A549 (cell line): ENCODE data around the gene SNX10. TPM values are rescaled to one million over a fixed set of nuclear protein-coding genes. Genes with fewer than 3 reads are reported as not detected.

Experiments
- ATAC-seq, 2 experiments: fragments of 200-7000 bp in 1 of 2; fragments of >200 bp in 1 of 2; cut with Nextera tagmentation in 1 of 2; cut with Tn5 transposase in 1 of 2; 3 replicates each; pipeline versions ENCODE4 v1.8.0 to v1.9.1; 2018 to 2020; ENCODE audit warnings: mild to moderate bottlenecking in 1 of 2, moderate library complexity in 1 of 2
- CTCF ChIA-PET: fragments of 300-600 bp; sonication (Branson Sonifier 250); formaldehyde crosslinking; extraction: SDS; loops from one replicate; lab custom pipeline; 2021; ENCODE audit warnings: antibody characterized with exemption, inconsistent platforms; lab: Yijun Ruan, JAX
- POLR2A ChIA-PET: fragments of 350-600 bp; formaldehyde crosslinking; extraction: SDS; loops from one replicate; lab custom pipeline; 2021; ENCODE audit warnings: antibody characterized with exemption, inconsistent platforms; lab: Yijun Ruan, JAX
- DNase-seq, 2 experiments: peaks; one replicate each; pipeline versions ENCODE4 v3.0.0 to v3.0.0-alpha.2; 2011 to 2016; ENCODE audit warnings: low read depth in 1 of 2, low spot score in 1 of 2
- FAIRE-seq: peaks from 2 replicates; lab custom pipeline; 2011; peaks lifted over from hg19 to GRCh38; lab: Jason Lieb, UNC
- H3K27ac ChIP-seq, 2 experiments: fragments of >200 bp; sonication (Bioruptor Twin); formaldehyde crosslinking; 3 replicates each; pipeline ENCODE4 v1.5.1; 2016 to 2017
- H3K4me1 ChIP-seq: fragments of >200 bp; sonication (Bioruptor Twin); formaldehyde crosslinking; 3 replicates; pipeline ENCODE4 v1.6.1; 2016
- H3K4me2 ChIP-seq: fragments of >200 bp; sonication (Bioruptor Twin); formaldehyde crosslinking; 3 replicates; pipeline ENCODE4 v1.6.1; 2016
- H3K4me3 ChIP-seq: fragments of >200 bp; sonication (Bioruptor Twin); formaldehyde crosslinking; 3 replicates; pipeline ENCODE4 v1.5.1; 2016
- H3K9me3 ChIP-seq: fragments of >200 bp; sonication (Bioruptor Twin); formaldehyde crosslinking; 3 replicates; pipeline ENCODE4 v1.6.1; 2016
- ATOH8 ChIP-seq: fragments of 250-450 bp; sonication (Bioruptor Pico); IDR thresholded peaks from 2 replicates; pipeline ENCODE4 v1.5.0; 2020; ENCODE audit warnings: low read depth, mild to moderate bottlenecking, moderate library complexity
- BCL3 ChIP-seq: fragments of >200 bp; sonication (Bioruptor Twin); formaldehyde crosslinking; IDR thresholded peaks from 3 replicates; pipeline ENCODE4 v1.6.1; 2016
- CBX2 ChIP-seq: fragments of 200-600 bp; sonication (generic); IDR thresholded peaks from 2 replicates; pipeline ENCODE4 v1.6.1; 2016; ENCODE audit warnings: low read depth, mild to moderate bottlenecking, borderline replicate concordance
- CHD4 ChIP-seq: fragments of 200-600 bp; sonication (generic); IDR thresholded peaks from 2 replicates; pipeline ENCODE4 v1.6.1; 2016; ENCODE audit warnings: antibody characterized with exemption, mild to moderate bottlenecking, borderline replicate concordance
- EHF ChIP-seq: fragments of 250-450 bp; sonication (Bioruptor Pico); IDR thresholded peaks from 2 replicates; pipeline ENCODE4 v1.5.0; 2020; ENCODE audit warnings: mild to moderate bottlenecking
- ESRRA ChIP-seq: fragments of 150-350 bp; IDR thresholded peaks from 2 replicates; pipeline ENCODE4 v1.6.1; 2014; ENCODE audit warnings: mild to moderate bottlenecking, low read length, borderline replicate concordance
- FOSL2 ChIP-seq, 2 experiments: fragments of 450-650 bp in 1 of 2; fragments of >200 bp in 1 of 2; sonication (Bioruptor Twin) in 1 of 2; formaldehyde crosslinking; IDR thresholded peaks; 2 replicates each; pipeline versions ENCODE4 v1.5.0 to v1.6.1; 2016 to 2020; ENCODE audit warnings: mild to moderate bottlenecking in 1 of 2, moderate library complexity in 1 of 2
- HDAC2 ChIP-seq: fragments of 200-600 bp; sonication (generic); IDR thresholded peaks from 2 replicates; pipeline ENCODE4 v1.6.1; 2016
- HES2 ChIP-seq: fragments of >200 bp; sonication (Bioruptor Twin); formaldehyde crosslinking; IDR thresholded peaks from 2 replicates; pipeline ENCODE4 v1.6.1; 2016
- HEYL ChIP-seq: fragments of 250-450 bp; sonication (Bioruptor Pico); IDR thresholded peaks from 2 replicates; pipeline ENCODE4 v1.8.0; 2021; ENCODE audit warnings: mild to moderate bottlenecking, moderate library complexity
- HOXA7 ChIP-seq: fragments of 250-450 bp; sonication (Bioruptor Pico); IDR thresholded peaks from 2 replicates; pipeline ENCODE4 v1.5.0; 2020; ENCODE audit warnings: mild to moderate bottlenecking, moderate library complexity
- HOXB13 ChIP-seq: fragments of 250-450 bp; sonication (Bioruptor Pico); IDR thresholded peaks from 2 replicates; pipeline ENCODE4 v1.5.0; 2020; ENCODE audit warnings: low read depth, mild to moderate bottlenecking, moderate library complexity
- JUNB ChIP-seq: fragments of >200 bp; sonication (Bioruptor Twin); formaldehyde crosslinking; IDR thresholded peaks from 2 replicates; pipeline ENCODE4 v1.6.1; 2016
- KDM1A ChIP-seq: fragments of 200-600 bp; sonication (generic); IDR thresholded peaks from 2 replicates; pipeline ENCODE4 v1.6.1; 2016; ENCODE audit warnings: low read depth, mild to moderate bottlenecking
- KDM5A ChIP-seq: fragments of 200-600 bp; sonication (generic); IDR thresholded peaks from 2 replicates; pipeline ENCODE4 v1.6.1; 2016; ENCODE audit warnings: antibody characterized with exemption, mild to moderate bottlenecking
- NR3C1 ChIP-seq: fragments of >200 bp; sonication (Bioruptor Twin); formaldehyde crosslinking; IDR thresholded peaks from 3 replicates; pipeline ENCODE4 v1.6.1; 2017
- POLR2AphosphoS2 ChIP-seq: conservative IDR thresholded peaks from 2 replicates; pipeline ENCODE4 v1.6.1; 2012; ENCODE audit warnings: low read length, improper control_type of control experiment, inconsistent platforms
- RARB ChIP-seq: fragments of 250-450 bp; sonication (Bioruptor Pico); IDR thresholded peaks from 2 replicates; pipeline ENCODE4 v1.8.0; 2021; ENCODE audit warnings: mild to moderate bottlenecking, moderate library complexity
- RCOR1 ChIP-seq: fragments of 150-350 bp; IDR thresholded peaks from 2 replicates; pipeline ENCODE4 v1.6.1; 2014; ENCODE audit warnings: antibody characterized with exemption, low read length, low read depth
- REST ChIP-seq: fragments of 200-600 bp; sonication (generic); IDR thresholded peaks from 2 replicates; pipeline ENCODE4 v1.6.1; 2016; ENCODE audit warnings: antibody characterized with exemption, mild to moderate bottlenecking, moderate library complexity
- SREBF2 ChIP-seq: fragments of 450-650 bp; IDR thresholded peaks from 2 replicates; pipeline ENCODE4 v1.6.1; 2014; ENCODE audit warnings: mild to moderate bottlenecking, moderate library complexity
- TP53 ChIP-seq: fragments of 250-450 bp; sonication (Bioruptor Pico); IDR thresholded peaks from 2 replicates; pipeline ENCODE4 v1.5.0; 2021; ENCODE audit warnings: mild to moderate bottlenecking, moderate library complexity
- USF2 ChIP-seq: fragments of 450-650 bp; IDR thresholded peaks from 2 replicates; pipeline ENCODE4 v1.6.1; 2014; ENCODE audit warnings: antibody characterized with exemption
- ZC3H11A ChIP-seq: fragments of 450-650 bp; IDR thresholded peaks from 2 replicates; pipeline ENCODE4 v1.6.1; 2014; ENCODE audit warnings: antibody characterized with exemption, mild to moderate bottlenecking
- ZFP36 ChIP-seq: fragments of 450-650 bp; IDR thresholded peaks from 2 replicates; pipeline ENCODE4 v1.6.1; 2014; ENCODE audit warnings: borderline replicate concordance; ENCODE audit not compliant: partially characterized antibody
- ZNF302 ChIP-seq: fragments of 250-450 bp; sonication (Bioruptor Pico); IDR thresholded peaks from 2 replicates; pipeline ENCODE4 v1.9.0; 2021; ENCODE audit warnings: inconsistent platforms, mild to moderate bottlenecking, moderate library complexity
- ZSCAN20 ChIP-seq: fragments of 250-450 bp; sonication (Bioruptor Pico); IDR thresholded peaks from 2 replicates; pipeline ENCODE4 v1.8.0; 2022; ENCODE audit warnings: mild to moderate bottlenecking, moderate library complexity
- WGBS: methylation state at CpG from one replicate; pipeline ENCODE4 v1.1.6; 2017; ENCODE audit errors: missing lambda C conversion rate; 5-methylcytosine and 5-hydroxymethylcytosine counted together
- polyA plus RNA-seq, 4 experiments: library from polyadenylated mRNA; depleted of rRNA in 3 of 4; stranded (reverse); fragments of >200 nt; fragmentation: RNase III in 1 of 4; extraction: RNeasy Plus Mini Kit Qiagen cat#74134 plus additional on column Dnase treatment in 1 of 4; gene quantifications; 2 replicates in 3 of 4; 3 replicates in 1 of 4; pipeline ENCODE4 v1.2.3, GENCODE V29; 2011 to 2017

SNX10 gene
- polyA plus RNA-seq, 2 of the 4 experiments (the other 2 are of a cell fraction): 4.5 to 12.6 TPM

GRCh38 chr7:26348234-26348851 is 56.7 kb downstream of the SNX10 start:
- DNase-seq (no peak), FAIRE-seq (no peak), ATAC-seq (no peak)
- Histone ChIP-seq H3K4me3 (no peak overlapping the region), H3K4me1 (0 out of 3 replicates have a peak, but pooled peaks cover 5% of the 10 kb centered on the region), H3K4me2 (no peak overlapping the region), H3K9me3 (no peaks in the 10 kb centered on the region), H3K27ac (no peak overlapping the region)
- WGBS: 72% methylated on average over 10 of the region's 10 CpGs
- no peak for TF ChIP-seq ZSCAN20 (CRISPR knock-in tag)
- TF ChIP-seq KDM5A: no peak
- TF ChIP-seq BCL3: no peak
- no peak for TF ChIP-seq HEYL
- TF ChIP-seq ZC3H11A: no peak
- no peak for TF ChIP-seq HOXB13
- no peak for TF ChIP-seq SREBF2
- TF ChIP-seq CBX2: no peak
- CTCF ChIA-PET: interaction anchor here (1.7 to 2.8 kb wide), 4 partner anchors 17 to 454 kb away, joined by 4 to 13 read pairs (median 7); no protein-coding TSS in a partner anchor
- POLR2A ChIA-PET: no interaction called here

- Histone ChIP-seq H3K4me3 (no peak overlapping the region), H3K4me1 (0 out of 3 replicates have a peak, but pooled peaks cover 5% of the 10 kb centered on the region), H3K27ac (no peak overlapping the region), H3K4me2 (no peak overlapping the region), H3K9me3 (no peaks in the 10 kb centered on the region)
- ChIA-PET POLR2A (no interaction called here), CTCF (interaction anchor here (1.7 to 2.8 kb wide), 4 partner anchors 16 to 455 kb away, joined by 4 to 13 read pairs (median 7); no protein-coding TSS in a partner anchor)
- no peak for DNase-seq
- TF ChIP-seq NR3C1 (no peak), HES2 (no peak), ZFP36 (no peak), ATOH8 (CRISPR knock-in tag) (no peak), RCOR1 (no peak), JUNB (no peak), ESRRA (no peak), CHD4 (no peak), HOXB13 (no peak), TP53 (CRISPR knock-in tag) (no peak), RARB (CRISPR knock-in tag) (no peak), POLR2AphosphoS2 (no peak)
- WGBS: 61% methylated on average over 6 of the region's 6 CpGs
- ATAC-seq: no peak
- no peak for FAIRE-seq
These were observed 57.6 kb downstream of the SNX10 start for GRCh38 chr7:26349005-26349915.

GRCh38 chr7:26351171-26351570 is 59.5 kb downstream of the SNX10 start:
- no peak for ATAC-seq
- WGBS: 84% methylated on average over 1 of the region's 1 CpG
- Histone ChIP-seq H3K27ac (no peak overlapping the region), H3K4me1 (0 out of 3 replicates have a peak, but pooled peaks cover 5% of the 10 kb centered on the region), H3K4me2 (no peak overlapping the region), H3K4me3 (no peak overlapping the region), H3K9me3 (no peaks in the 10 kb centered on the region)
- FAIRE-seq: no peak
- DNase-seq: no peak
- POLR2A ChIA-PET: no interaction called here
- CTCF ChIA-PET: interaction anchor here (0.6 to 2.5 kb wide), 4 partner anchors 14 to 456 kb away, joined by 4 to 5 read pairs (median 4); no protein-coding TSS in a partner anchor
- TF ChIP-seq FOSL2 (IDR thresholded peaks at IDR 0.05) (no peak), FOSL2 (CRISPR knock-in tag; IDR thresholded peaks at IDR 0.05) (no peak), REST (no peak), RCOR1 (no peak), HOXA7 (CRISPR knock-in tag) (no peak), USF2 (no peak), EHF (CRISPR knock-in tag) (no peak), KDM1A (no peak), JUNB (no peak), HDAC2 (no peak), ZNF302 (CRISPR knock-in tag) (no peak)
